GM21825 (cell line): ENCODE measurements around the gene RAD51B.
"Not testable (repeated sequence)": the region's sequence is repeated elsewhere in the genome, so short reads cannot be mapped to it uniquely, and the experiment has no call there.

ENCODE experiments used
- ATAC-seq: cut with Tn5 transposase; IDR thresholded peaks from one replicate; pipeline ENCODE4 v1.9.1; 2021; ENCODE audit warnings: mild to moderate bottlenecking, moderate library complexity; ENCODE audit not compliant: unreplicated experiment

The RAD51B gene

DNA sequence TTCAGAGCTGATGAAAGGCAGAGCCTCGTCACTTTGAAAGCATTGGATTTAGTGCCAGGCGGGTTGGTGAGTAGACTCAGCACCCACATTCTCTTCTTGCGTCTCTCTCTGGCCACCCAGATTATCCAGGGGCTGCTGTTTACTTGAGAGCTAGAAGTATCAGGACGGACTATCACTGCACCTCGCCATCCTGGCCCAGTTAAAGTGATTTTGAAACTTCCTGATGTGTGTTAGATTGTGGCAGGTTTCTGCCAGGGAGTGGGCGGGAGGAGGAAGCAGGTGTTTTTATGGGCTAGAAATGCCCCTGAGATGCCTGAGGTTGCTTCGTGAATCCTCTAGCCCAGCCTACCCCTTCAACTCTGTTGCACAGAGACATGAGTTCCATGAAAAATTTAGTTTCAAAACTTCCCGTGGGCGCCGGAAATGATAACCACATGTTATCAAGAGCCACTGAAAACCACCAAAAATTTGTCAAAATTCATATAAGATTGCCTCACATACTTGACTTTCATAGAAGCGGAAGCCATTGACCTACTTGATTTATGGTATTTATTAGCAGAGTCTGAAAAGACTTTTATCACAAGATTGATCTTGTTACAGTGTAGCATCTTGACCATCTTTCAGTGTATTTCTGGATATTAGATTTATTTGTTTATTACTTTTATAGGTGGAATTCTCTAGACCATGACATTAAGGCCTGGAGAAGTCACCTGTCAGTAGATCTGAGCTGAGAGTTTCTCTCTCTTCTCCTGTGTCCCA lies 466.0 kb downstream of the RAD51B start:
- ATAC-seq = peak; percentile 38

DNA sequence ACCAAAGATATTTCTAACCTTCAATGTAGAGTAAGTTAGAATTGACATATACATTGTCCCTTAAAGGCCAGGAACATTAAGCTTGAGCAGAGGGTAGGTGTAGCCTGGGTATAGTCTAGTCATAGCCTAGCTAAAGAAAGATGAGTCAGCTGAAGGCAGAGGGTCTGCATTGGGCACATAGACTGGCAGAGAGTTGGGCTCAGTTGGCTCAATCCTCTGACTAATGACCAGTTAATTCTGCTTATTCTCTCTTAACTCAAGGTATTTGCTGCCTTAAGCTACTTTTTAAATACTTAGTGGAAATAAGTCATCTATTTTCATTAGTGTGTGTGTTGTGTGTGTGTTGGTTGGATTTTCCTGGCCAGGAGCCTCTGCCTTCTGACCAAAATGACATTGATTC lies 467.1 kb downstream of the RAD51B start:
- ATAC-seq = no peak

DNA sequence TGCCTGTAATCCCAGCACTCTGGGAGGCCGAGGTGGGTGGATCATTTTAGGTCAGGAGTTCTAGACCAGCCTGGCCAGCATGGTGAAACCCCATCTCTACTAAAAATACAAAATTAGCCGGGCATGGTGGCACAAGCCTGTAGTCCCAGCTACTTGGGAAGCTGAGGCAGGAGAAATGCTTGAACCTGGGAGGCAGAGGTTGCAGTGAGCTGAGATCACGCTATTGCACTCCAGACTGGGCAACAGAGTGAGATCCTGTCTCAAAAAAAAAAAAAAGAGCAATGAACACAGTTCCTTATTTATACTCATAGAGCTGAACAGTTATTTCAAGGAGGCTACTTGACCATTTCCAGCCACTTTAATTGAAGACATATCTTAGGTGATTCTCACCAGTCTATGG lies 469.9 kb downstream of the RAD51B start:
- ATAC-seq = not testable (repeated sequence)

DNA sequence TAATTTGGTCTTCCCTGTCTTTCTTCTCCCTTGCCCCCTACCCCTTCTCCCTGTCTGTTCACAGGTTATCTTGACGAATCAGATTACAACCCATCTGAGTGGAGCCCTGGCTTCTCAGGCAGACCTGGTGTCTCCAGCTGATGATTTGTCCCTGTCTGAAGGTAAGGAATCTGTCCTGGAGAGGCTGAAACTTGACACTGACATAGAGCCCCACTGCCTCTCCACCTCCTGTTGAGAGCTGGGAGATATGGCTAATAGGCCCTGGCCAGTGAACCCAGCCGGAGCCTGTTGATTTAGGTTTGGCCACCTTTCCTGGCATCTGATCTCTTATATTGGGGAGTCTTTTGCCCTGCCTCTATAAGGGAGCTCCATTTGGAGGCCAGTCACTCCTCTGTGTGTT lies 472.2 kb downstream of the RAD51B start:
- ATAC-seq = no peak

DNA sequence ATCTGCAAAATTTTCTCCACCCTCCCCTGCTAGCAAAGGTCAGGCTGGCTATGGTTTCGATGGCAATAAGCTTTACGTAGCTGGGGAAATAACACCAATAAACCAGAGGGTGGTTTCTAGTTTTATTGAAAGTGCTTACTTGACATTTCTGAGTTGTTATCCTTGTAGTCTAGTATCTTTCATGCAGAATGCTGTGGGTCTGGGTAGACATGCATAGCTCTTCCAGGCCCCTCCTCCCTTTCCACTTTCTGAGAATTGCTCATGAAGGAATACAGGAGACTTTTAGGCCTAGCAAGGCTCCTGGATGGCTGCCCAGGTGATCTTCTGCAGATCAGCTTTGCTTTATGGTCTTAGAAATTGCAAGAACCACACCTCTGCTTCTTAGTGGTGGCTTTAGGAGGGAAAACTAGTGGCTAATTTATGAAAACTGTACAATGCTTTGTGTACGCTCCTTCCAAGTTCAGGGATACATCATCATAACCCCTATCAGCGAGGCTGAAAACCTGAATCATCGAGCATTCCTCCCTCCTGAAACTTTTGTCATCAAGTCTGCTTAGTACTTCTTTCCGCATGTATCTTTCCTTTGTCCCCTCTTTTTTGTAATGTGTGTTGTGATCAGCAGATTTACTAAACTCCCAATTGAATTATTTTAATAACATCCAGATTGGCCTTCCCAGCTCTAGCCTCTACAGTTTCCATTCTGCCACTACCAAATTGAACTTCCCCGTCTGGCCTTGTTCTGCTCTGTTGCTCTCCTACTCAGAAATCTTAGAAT lies 473.0 kb downstream of the RAD51B start:
- ATAC-seq = no peak

DNA sequence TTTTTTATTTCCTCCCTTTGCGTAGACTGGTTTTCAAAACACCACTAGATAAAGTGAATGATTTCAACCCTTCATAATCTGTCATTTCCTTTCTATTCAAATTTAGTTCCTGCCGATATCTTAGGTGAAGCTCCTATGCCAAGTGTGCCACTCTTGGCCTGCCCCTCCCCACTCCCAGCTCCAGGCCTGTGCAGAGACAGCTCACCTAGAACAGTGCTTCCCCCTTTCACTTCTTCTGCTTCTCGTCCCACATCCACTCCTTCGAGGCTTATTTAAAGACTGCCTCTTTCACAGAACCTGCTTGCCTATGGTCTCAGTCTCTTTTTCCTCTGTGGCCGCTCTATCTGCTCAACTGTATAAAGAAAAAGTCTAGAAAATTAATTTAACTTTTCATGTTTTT lies 473.8 kb downstream of the RAD51B start:
- ATAC-seq = no peak

DNA sequence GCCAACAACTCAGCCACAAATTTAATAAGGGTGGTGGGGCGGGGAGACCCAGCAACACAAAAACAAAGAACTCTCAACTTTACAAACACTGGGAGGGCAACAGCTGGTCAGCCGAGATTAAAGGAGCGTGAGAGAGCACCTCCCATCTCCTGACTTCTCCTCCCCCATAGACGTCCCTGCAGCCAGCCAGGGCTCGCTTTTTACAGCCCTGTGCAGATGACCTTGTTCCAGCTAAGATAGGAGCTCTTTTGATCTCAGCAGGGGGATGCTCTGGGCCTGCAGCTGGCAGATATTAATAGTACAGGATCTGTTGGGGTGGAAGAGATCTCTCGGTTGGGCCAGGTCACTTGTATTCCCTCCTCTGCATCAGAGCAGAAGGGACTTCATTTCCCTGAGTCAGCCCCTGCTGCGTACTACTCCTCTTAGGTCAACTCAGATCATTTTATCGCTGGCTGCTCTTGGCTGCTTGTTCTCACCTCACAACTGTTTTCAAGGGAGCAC lies 475.8 kb downstream of the RAD51B start:
- ATAC-seq = no peak

DNA sequence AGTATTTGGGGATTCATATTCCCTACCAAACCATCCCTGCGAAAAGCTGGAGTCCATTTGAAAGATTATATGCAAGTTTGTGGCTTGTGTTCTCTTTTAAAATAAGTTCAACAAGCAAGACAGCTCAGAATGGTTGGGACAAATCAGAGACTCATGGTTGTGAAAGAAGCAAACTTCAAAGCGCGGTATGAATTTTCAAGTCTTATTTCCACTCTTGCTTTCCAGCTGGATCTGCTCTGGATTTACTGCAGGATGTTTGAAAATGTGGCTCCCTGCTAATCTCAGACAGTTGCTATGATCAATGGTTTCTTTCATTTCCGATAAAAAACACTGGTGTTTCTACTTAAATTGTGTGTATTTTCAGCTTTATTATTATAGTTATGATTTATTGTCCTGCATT lies 477.5 kb downstream of the RAD51B start:
- ATAC-seq = no peak

DNA sequence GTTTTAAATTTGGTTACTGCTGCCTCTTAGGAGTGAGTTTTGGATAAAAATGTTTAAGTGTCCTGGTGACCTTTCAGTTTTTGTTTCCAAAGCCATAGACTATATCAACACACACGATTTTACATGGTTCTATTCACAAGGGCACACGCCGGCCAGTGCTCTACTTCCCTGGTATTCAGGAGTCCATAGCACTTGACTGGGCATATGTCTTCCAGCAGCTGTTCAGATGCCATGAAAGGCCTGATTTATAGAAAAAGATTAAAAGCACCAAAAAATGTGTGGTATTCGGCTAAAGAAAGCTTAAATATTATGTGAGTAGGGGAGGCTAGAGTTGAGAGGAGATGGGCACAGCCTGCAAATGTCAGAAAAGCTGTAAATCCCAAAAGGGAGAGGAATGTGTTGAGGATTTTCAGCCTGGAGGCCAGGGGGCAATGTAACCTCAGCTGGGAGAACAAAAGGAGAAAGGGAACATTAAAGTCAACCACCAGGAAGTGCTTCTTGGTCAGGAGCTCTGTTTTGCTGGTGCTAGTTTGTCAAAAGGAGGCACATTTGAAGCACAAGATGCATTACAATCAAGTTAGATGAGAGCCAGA lies 478.4 kb downstream of the RAD51B start:
- no peak for ATAC-seq

DNA sequence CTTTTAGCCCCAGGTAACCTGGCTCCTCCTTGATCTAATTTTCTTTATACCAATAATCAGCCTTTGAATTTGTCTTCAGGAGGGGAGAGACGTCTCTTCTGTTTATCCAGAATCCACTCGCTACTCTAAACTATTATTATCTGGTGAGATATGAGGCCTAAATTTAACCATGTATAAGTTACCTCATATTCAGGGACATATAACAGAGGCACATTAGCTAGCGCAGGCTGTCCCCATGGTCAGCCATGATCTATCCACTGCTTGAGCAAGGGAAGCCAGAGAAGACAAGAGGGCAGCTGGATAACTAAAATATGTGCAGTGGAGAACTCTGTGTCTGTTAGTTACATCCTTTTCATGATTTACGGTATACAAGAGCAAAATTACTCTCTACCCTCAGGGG lies 481.0 kb downstream of the RAD51B start:
- ATAC-seq = no peak

DNA sequence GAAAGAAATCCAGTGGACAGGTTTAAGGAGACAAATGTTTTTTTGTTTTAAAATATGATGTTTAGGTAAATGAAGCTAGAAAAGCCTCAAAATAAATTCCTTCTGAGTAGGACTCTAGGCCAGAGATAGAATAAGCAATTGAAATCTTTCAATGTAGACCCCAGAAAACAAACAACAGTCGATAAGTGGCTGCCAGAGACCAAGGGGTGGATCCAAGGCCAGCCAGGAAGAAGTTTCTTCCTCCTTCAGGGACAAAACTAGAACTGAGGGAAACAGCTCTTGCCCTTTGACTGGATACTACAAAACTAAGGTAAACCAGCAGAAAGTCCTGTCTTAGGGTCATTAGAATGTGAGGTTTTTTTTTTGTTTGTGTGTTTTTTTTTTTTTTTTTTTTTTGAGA lies 481.6 kb downstream of the RAD51B start:
- no peak for ATAC-seq

DNA sequence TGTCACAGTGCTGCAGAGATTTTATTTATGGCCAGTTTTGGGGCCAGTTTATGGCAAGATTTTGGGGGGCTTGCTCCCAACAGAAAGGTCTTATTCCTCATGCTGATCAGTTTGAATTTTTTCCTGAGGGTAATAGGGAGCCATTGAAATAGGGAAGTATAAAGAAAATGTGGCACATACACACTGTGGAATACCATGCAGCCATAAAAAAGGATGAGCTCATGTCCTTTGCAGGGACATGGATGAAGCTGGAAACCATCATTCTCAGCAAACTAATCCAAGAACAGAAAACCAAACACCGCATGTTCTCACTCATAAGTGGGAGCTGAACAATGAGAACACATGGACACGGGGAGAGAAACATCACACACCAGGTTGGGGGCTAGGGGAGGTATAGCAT lies 483.4 kb downstream of the RAD51B start:
- not testable (repeated sequence) for ATAC-seq

DNA sequence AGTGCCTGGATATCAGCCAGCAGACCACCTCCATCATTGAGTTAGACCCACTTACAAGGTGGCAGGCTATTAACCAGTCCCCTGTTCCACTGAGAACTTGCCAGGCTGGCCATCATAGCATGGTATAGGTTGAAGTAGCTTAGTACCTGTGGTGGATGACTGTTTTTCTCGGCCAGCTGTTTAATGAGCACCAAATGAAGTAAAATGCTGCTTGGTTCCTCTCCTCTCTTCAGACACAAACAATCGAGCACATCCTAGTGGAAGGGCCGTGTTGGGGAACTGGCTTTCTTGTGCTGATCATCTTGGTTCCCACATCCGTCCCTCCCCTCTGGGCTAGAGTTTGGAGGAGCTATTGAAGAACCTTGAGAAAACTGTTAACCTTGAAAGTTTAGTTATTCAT lies 486.2 kb downstream of the RAD51B start:
- peak; percentile 33 for ATAC-seq

DNA sequence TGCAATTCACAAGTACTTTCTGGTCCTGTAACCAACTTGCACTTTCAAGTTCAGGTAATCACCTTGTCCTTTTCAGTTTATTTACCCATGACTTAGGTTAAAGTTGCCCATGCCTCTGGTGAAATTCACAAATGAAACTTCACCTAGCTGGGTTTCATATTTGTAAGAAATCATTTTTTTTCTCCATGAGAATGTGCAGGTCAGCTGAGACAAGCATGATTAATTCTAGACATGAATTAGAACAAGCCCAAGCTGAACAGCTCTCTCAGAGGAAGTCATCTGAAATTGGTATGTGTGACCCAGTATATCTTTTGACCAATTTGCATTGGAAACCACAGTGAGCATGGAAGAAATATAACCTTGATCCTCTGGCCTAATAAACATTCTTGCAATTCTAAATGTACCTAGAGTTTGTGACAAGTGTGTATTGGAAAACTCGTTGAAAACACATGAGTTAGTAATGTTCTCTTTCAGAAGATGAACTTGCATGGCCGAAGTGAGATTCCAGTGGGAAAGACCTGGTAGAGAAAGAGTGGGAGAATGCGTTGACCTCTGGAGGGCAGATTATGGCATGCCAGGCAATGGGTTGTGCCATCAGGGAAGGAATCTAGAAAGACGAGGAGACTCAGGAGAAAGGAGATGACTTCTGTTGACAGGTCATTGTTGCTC lies 486.8 kb downstream of the RAD51B start:
- ATAC-seq = peak; percentile 54

DNA sequence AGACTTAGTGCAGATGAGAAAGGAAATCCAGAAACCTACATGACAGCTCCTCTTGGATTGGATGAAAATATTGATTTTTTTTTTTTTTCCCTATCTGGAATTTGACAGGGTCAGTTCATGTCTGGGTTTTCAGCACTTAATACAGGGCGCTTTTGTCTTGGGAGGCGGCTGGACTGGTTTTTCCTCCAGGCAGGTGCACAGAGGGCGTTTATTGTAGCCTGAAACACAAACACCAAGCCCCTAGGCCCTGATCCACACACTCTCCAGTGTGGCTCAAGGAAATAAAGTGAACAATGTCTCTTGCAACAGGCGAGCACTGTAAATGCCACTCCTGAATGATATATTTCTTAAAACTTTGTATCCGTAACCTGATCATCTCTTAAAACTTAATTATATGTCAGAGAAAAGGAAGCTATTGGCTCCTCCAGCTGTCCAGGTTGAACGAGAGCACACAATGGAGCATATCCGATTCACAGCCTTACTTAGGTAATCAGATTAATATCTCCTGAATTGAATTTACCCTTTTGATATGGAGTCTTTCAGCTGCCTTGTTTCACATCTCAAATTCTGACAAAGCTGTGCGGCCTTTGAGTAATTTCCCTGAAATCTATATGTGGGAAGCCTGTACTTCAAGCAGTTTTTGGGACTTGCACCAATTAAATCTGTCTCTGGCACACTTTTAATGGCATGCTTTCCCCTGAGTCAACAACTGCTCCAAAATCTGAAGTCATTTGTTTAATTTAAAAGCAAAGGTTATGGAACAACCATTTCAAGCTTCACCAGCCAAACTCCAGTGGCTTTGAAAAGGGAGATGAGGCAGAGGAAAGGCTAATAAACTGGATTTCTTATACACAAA lies 487.6 kb downstream of the RAD51B start:
- ATAC-seq = no peak

DNA sequence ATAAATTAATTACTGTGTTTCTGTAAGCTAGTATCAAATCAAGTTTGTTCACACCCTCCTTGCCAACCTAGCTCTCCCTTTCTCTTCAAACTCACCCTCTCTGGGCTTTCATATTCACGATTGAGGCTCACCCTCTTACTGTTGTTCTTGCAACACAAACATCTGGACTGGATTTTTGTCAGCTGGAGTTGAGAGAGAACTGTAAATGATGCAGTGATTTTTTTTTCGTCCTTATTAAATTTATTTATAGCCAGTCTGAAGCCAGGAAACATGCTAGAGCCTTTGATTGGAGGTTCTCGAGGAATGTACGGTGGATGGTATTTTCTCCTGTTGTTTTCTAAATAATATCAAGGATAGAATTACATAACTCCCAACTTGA lies 488.2 kb downstream of the RAD51B start:
- ATAC-seq = no peak

DNA sequence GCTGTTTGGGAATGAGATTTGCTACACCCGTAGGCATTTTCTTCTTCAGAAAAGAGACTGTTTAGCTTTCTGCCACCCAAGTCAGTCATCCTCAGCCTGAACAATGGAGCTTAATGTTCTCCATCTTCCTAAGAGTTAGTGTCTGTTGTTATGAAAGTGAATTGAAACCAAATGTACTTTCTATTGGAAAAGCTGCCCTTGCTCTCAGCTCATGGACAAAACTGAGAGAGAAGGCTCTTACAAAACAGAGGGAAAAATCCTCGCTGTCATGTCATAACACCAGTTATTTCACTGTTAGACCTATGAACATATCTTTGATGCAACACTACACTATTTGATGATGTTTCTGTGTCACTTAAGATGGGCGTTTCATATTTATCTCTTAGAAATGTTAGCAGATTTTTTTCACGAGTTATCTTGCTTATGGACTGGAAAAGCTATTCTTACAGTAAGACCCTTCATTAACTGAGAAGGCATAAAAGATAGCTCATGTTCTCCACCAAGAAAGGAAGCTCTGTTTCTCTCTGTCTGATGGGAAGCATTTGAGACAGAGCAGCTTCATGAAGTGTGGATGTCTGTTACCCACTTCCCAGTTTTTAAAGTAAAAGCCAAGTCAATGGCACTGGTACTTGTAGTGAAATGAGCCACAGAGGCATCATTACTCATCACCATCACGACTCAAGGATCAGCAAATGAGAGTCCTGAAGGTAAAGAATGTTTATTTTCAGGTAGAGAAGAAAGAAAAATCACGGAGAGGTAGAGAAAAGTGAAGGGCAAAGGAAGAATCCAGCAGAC lies 489.3 kb downstream of the RAD51B start:
- no peak for ATAC-seq

DNA sequence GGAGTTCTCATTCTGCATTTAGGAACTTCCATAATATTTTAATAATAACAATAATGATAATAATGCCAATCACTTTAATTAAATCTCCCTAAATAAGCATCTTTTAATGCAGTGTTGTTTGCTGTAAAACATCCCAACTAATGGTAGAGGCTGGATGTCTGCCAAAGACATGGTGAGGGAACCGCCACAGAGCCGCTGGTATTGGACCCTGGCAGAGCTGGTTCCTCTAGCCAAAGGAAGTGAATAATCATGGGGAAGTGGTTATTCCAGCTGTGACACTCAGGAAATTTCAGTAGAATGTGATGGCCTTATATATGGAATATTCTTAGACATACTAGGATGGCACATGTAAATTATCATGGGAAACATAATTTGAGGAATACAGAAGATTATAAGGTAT lies 490.0 kb downstream of the RAD51B start:
- ATAC-seq = no peak

DNA sequence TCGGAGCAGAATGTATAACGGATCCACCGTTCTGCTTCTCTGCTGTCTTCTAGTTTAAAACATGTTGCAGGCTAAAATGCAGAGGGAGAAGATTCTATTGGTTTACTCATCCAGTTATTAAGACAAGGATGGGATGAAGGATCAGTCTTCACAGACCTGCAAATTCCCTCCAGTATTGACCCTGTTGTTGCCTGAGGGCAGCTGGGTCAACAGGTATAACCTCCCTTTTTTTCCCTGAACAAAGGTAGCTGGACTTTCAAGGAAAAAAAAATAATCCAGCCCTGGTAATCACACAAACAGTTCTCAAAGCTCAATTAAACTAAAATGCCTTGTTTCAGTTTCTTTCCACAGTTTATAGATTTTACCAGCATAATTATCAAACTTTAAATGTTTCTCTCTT lies 492.7 kb downstream of the RAD51B start:
- no peak for ATAC-seq
